Pancreas (tissue), 10 donors: ENCODE results near the gene NDUFAF8. TPM values are rescaled to one million over a fixed set of nuclear protein-coding genes. Genes with fewer than 3 reads are reported as not detected.
A peak's percentile ranks its signal among the peaks of the same experiment; 100 is the strongest.

Source experiments
- ATAC-seq, 4 donors: fragments of 200-7000 bp; cut with Tn5 transposase; one replicate each; pipeline versions ENCODE4 v1.8.0 to v1.9.1; 2020; ENCODE audit warnings: mild to moderate bottlenecking in 4 of 4, moderate library complexity in 4 of 4
- DNase-seq, 6 donors: peaks; one replicate each; pipeline ENCODE4 v3.0.0-alpha.2; 2020
- FAIRE-seq: peaks from 2 replicates; lab custom pipeline; 2012; peaks lifted over from hg19 to GRCh38; lab: Jason Lieb, UNC
- H3K27ac ChIP-seq, 4 donors: fragments of 200-600 bp; sonication (generic); 1 replicate in 3 of 4; 2 replicates in 1 of 4; pipeline versions ENCODE4 v1.5.0 to v1.8.0; 2020
- H3K27me3 ChIP-seq, 4 donors: fragments of 200-600 bp; one replicate each; pipeline ENCODE4 v1.8.0; 2021
- H3K36me3 ChIP-seq, 3 donors: fragments of 200-600 bp; sonication (generic) in 1 of 3; one replicate each; pipeline versions ENCODE4 v1.5.0 to v1.8.0; 2020 to 2021
- H3K4me1 ChIP-seq, 3 donors: fragments of 200-600 bp; one replicate each; pipeline ENCODE4 v1.8.0; 2021
- H3K4me3 ChIP-seq, 4 donors: fragments of 200-600 bp; sonication (generic) in 2 of 4; one replicate each; pipeline versions ENCODE4 v1.5.0 to v1.8.0; 2020 to 2021
- H3K9me3 ChIP-seq, 4 donors: fragments of 200-600 bp; one replicate each; pipeline ENCODE4 v1.8.0; 2021
- WGBS, 2 donors: extraction: QIAGEN DNeasy Blood & Tissue Kit; methylation state at CpG; one replicate each; pipeline ENCODE4 v1.1.7; 2013; 5-methylcytosine and 5-hydroxymethylcytosine counted together
- intact Hi-C, 3 donors: fragments of 100-400 bp; cut with DNase I; formaldehyde crosslinking; loops; one replicate each; pipeline versions ENCODE4 v1.11.1 to v1.14.2; 2022
- polyA plus RNA-seq, 2 donors: library from polyadenylated mRNA; stranded (reverse); fragments of 200-250 nt; gene quantifications; one replicate each; pipeline ENCODE4 v1.2.3, GENCODE V29; 2013
- total RNA-seq, 6 donors: library from RNA; stranded (reverse); fragmentation: NEBNext Ultra II Directional in 4 of 6; extraction: Animal tissue kit (Norgen Biotek cat#: 25700) in 4 of 6; gene quantifications; one replicate each; pipeline versions ENCODE4 v1.2.1 to v1.2.4, GENCODE V29; 2021 to 2023
- TF ChIP-seq, protein P1 (sequence below), 4 donors: fragments of 200-600 bp; sonication (generic) in 3 of 4; IDR thresholded peaks; one replicate each; pipeline versions ENCODE4 v1.5.0 to v1.8.0; 2021; ENCODE audit warnings: antibody characterized with exemption in 4 of 4
- donor health status: healthy with polysubstance abuse.
- donor health status: DM: no; HTN: no; CAD: no; lungs with moderate emphysema.
- donor health status: DM: no; HTN: no; CAD: no.
- donor health status: control.
- donor health status: control.
- donor health status: Bipolar disorder and iron deficiency.
- donor health status: DM: yes; HTN: yes; CAD: no.
- donor health status: DM: no; HTN: no; CAD: no.
- donor health status: DM: no; HTN: no; CAD: no.
- donor health status: DM: yes; HTN: yes; CAD: no.

The NDUFAF8 gene
- total and polyA plus RNA-seq, 8 donors = 17.5 to 34.1 (median 21.9) TPM

GRCh38 chr17:81247339-81247990 is 8.3 kb downstream of the NDUFAF8 start:
- FAIRE-seq (no peak), DNase-seq (no peak), ATAC-seq (no peak)
- no peak overlapping the region for H3K4me3 ChIP-seq
- TF ChIP-seq, protein P1, sequence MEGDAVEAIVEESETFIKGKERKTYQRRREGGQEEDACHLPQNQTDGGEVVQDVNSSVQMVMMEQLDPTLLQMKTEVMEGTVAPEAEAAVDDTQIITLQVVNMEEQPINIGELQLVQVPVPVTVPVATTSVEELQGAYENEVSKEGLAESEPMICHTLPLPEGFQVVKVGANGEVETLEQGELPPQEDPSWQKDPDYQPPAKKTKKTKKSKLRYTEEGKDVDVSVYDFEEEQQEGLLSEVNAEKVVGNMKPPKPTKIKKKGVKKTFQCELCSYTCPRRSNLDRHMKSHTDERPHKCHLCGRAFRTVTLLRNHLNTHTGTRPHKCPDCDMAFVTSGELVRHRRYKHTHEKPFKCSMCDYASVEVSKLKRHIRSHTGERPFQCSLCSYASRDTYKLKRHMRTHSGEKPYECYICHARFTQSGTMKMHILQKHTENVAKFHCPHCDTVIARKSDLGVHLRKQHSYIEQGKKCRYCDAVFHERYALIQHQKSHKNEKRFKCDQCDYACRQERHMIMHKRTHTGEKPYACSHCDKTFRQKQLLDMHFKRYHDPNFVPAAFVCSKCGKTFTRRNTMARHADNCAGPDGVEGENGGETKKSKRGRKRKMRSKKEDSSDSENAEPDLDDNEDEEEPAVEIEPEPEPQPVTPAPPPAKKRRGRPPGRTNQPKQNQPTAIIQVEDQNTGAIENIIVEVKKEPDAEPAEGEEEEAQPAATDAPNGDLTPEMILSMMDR (IDR thresholded peaks at IDR 0.05) = no peak
- no peaks in the 10 kb centered on the region for H3K27me3 ChIP-seq
- no peaks in the 10 kb centered on the region for H3K9me3 ChIP-seq
- no peak overlapping the region for H3K27ac ChIP-seq
- intact Hi-C loops = loop anchor here in 1 of 3 donors (5.0 kb wide), 1 partner anchor 295 kb away; no protein-coding TSS in a partner anchor
- peaks cover 0 to 27% (median 7%) of the 10 kb centered on the region in 3 donors for H3K36me3 ChIP-seq
- WGBS, 2 donors = 87 to 95% methylated on average over 14 to 15 of the region's 15 CpGs
- no peaks in the 10 kb centered on the region for H3K4me1 ChIP-seq

- no peaks in the 10 kb centered on the region for H3K4me1 ChIP-seq
- WGBS, 2 donors = 85 to 89% methylated on average over 16 of the region's 16 CpGs
- H3K9me3 ChIP-seq = no peaks in the 10 kb centered on the region
- intact Hi-C loops = loop anchor here in 1 of 3 donors (5.0 kb wide), 1 partner anchor 294 kb away; no protein-coding TSS in a partner anchor
- peaks cover 3 to 31% (median 8%) of the 10 kb centered on the region in 3 donors for H3K36me3 ChIP-seq
- no peak overlapping the region for H3K4me3 ChIP-seq
- DNase-seq (peak in 3 of 6 donors; percentile 36 to 71 (median 60)), FAIRE-seq (no peak), ATAC-seq (no peak)
- H3K27ac ChIP-seq = no peak overlapping the region
- no peaks in the 10 kb centered on the region for H3K27me3 ChIP-seq
- TF ChIP-seq, protein P1 (IDR thresholded peaks at IDR 0.05) = no peak
These were observed 9.5 kb downstream of the NDUFAF8 start for GRCh38 chr17:81248649-81249048.

GRCh38 chr17:81249223-81250040 is 10.3 kb downstream of the NDUFAF8 start:
- WGBS, 2 donors = 88 to 95% methylated on average over 15 of the region's 15 CpGs
- DNase-seq (peak in 3 of 6 donors; percentile 28 to 73 (median 58)), ATAC-seq (no peak), FAIRE-seq (no peak)
- Histone ChIP-seq H3K4me3 (no peak overlapping the region), H3K36me3 (peaks cover 3 to 31% (median 8%) of the 10 kb centered on the region in 3 donors), H3K4me1 (no peaks in the 10 kb centered on the region), H3K9me3 (no peaks in the 10 kb centered on the region), H3K27ac (no peak overlapping the region), H3K27me3 (no peaks in the 10 kb centered on the region)
- TF ChIP-seq, protein P1 (IDR thresholded peaks at IDR 0.05) = no peak
- intact Hi-C loops = loop anchor here in 2 of 3 donors (5.0 to 10.0 kb wide), 3 partner anchors 235 to 355 kb away; no protein-coding TSS in a partner anchor

GRCh38 chr17:81250286-81251093 is 11.4 kb downstream of the NDUFAF8 start:
- H3K9me3 ChIP-seq = no peaks in the 10 kb centered on the region
- H3K27ac ChIP-seq = no peak overlapping the region
- TF ChIP-seq, protein P1 (IDR thresholded peaks at IDR 0.05) = no peak
- no peak overlapping the region for H3K4me3 ChIP-seq
- no peaks in the 10 kb centered on the region for H3K4me1 ChIP-seq
- H3K27me3 ChIP-seq = no peaks in the 10 kb centered on the region
- FAIRE-seq = no peak
- 88 to 93% methylated on average over 25 to 31 of the region's 31 CpGs for WGBS, 2 donors
- ATAC-seq = no peak
- intact Hi-C loops = loop anchor here in 2 of 3 donors (10.0 kb wide), 2 partner anchors 234 to 354 kb away; no protein-coding TSS in a partner anchor
- H3K36me3 ChIP-seq = peaks cover 3 to 31% (median 8%) of the 10 kb centered on the region in 3 donors
- DNase-seq = peak in 3 of 6 donors; percentile 32 to 68 (median 46)
